ENCODE data around the gene KIR2DL4. TPM values are rescaled to one million over a fixed set of nuclear protein-coding genes. Genes with fewer than 3 reads are reported as not detected.
"Not testable (repeated sequence)": the region's sequence is repeated elsewhere in the genome, so short reads cannot be mapped to it uniquely, and the experiment has no call there.

Gene KIR2DL4
- not detected in 2 replicates for polyA plus RNA-seq (2014; cell fraction: cytosol; rRNA removed)
- not detected in 2 replicates for polyA plus RNA-seq (2014; cell fraction: nucleus; rRNA removed)

- DNase-seq (ENCODE audit: low spot score) = no peak
These were observed at the start of gene KIR2DL4 for GRCh38 chr19:54803410-54803809. Gene KIR2DL4, plus strand, starts transcription at chr19:54803610. Its CDS starts 42 bp downstream, at chr19:54803652.

GRCh38 chr19:54756204-54757110 lies 47.0 kb upstream of the KIR2DL4 start:
- DNase-seq (ENCODE audit: low spot score) = not testable (repeated sequence)

- DNase-seq (ENCODE audit: low spot score) = not testable (repeated sequence)
These were observed 44.8 kb upstream of the KIR2DL4 start for GRCh38 chr19:54758577-54758976.

GRCh38 chr19:54764219-54764618 lies 39.2 kb upstream of the KIR2DL4 start:
- not testable (repeated sequence) for DNase-seq (ENCODE audit: low spot score)

GRCh38 chr19:54766464-54766863 lies 36.9 kb upstream of the KIR2DL4 start:
- not testable (repeated sequence) for DNase-seq (ENCODE audit: low spot score)

- not testable (repeated sequence) for DNase-seq (ENCODE audit: low spot score)
These were observed 33.8 kb upstream of the KIR2DL4 start, which contains the start of gene KIR2DL1 for GRCh38 chr19:54769646-54770045. Gene KIR2DL1, plus strand, starts transcription at chr19:54769793. Its CDS starts 58 bp downstream, at chr19:54769851.

- DNase-seq (ENCODE audit: low spot score) = not testable (repeated sequence)
These were observed 32.9 kb upstream of the KIR2DL4 start for GRCh38 chr19:54770511-54770910.

- not testable (repeated sequence) for DNase-seq (ENCODE audit: low spot score)
These were observed 32.1 kb upstream of the KIR2DL4 start for GRCh38 chr19:54771018-54771960.

GRCh38 chr19:54772666-54773065 lies 30.7 kb upstream of the KIR2DL4 start:
- not testable (repeated sequence) for DNase-seq (ENCODE audit: low spot score)

- not testable (repeated sequence) for DNase-seq (ENCODE audit: low spot score)
These were observed 28.2 kb upstream of the KIR2DL4 start for GRCh38 chr19:54775095-54775815.

GRCh38 chr19:54775830-54776229 lies 27.6 kb upstream of the KIR2DL4 start:
- DNase-seq (ENCODE audit: low spot score) = not testable (repeated sequence)

GRCh38 chr19:54777851-54778250 lies 25.6 kb upstream of the KIR2DL4 start:
- DNase-seq (ENCODE audit: low spot score) = not testable (repeated sequence)

GRCh38 chr19:54778896-54779295 lies 24.5 kb upstream of the KIR2DL4 start:
- not testable (repeated sequence) for DNase-seq (ENCODE audit: low spot score)

- DNase-seq (ENCODE audit: low spot score) = not testable (repeated sequence)
These were observed 20.5 kb upstream of the KIR2DL4 start for GRCh38 chr19:54782916-54783315.

GRCh38 chr19:54786091-54786723 lies 17.2 kb upstream of the KIR2DL4 start:
- DNase-seq (ENCODE audit: low spot score) = not testable (repeated sequence)

- not testable (repeated sequence) for DNase-seq (ENCODE audit: low spot score)
These were observed 15.3 kb upstream of the KIR2DL4 start for GRCh38 chr19:54788154-54788553.

GRCh38 chr19:54790711-54791110 lies 12.7 kb upstream of the KIR2DL4 start:
- no peak for DNase-seq (ENCODE audit: low spot score)

- no peak for DNase-seq (ENCODE audit: low spot score)
These were observed 11.9 kb upstream of the KIR2DL4 start for GRCh38 chr19:54791476-54791875.

GRCh38 chr19:54792814-54793213 lies 10.6 kb upstream of the KIR2DL4 start:
- DNase-seq (ENCODE audit: low spot score) = no peak

- no peak for DNase-seq (ENCODE audit: low spot score)
These were observed 7.7 kb upstream of the KIR2DL4 start for GRCh38 chr19:54795758-54796157.

Measured in SK-N-DZ (cell line).